Stimulated activated CD4-positive, alpha-beta T cell treated with anti-CD3 and anti-CD28 coated beads, TNF-alpha, amount 100 ng/mL, for 4 hours (primary cell): ENCODE results near the gene IFNK.

Experiments used
- DNase-seq, 3 experiments: peaks; one replicate each; pipeline ENCODE4 v3.0.0-alpha.2; 2020; ENCODE audit warnings: low read depth in 3 of 3

The IFNK gene

GRCh38 chr9:27573634-27574590 is 49.8 kb downstream of the IFNK start:
- DNase-seq = peak; percentile 72 to 96 (median 91)
